ENCODE data around the gene GMPPA. TPM values are rescaled to one million over a fixed set of nuclear protein-coding genes. Genes with fewer than 3 reads are reported as not detected.

Gene GMPPA
- total and polyA plus RNA-seq, 4 donors, result 18.8 to 48.9 (median 38.7) TPM

DNA sequence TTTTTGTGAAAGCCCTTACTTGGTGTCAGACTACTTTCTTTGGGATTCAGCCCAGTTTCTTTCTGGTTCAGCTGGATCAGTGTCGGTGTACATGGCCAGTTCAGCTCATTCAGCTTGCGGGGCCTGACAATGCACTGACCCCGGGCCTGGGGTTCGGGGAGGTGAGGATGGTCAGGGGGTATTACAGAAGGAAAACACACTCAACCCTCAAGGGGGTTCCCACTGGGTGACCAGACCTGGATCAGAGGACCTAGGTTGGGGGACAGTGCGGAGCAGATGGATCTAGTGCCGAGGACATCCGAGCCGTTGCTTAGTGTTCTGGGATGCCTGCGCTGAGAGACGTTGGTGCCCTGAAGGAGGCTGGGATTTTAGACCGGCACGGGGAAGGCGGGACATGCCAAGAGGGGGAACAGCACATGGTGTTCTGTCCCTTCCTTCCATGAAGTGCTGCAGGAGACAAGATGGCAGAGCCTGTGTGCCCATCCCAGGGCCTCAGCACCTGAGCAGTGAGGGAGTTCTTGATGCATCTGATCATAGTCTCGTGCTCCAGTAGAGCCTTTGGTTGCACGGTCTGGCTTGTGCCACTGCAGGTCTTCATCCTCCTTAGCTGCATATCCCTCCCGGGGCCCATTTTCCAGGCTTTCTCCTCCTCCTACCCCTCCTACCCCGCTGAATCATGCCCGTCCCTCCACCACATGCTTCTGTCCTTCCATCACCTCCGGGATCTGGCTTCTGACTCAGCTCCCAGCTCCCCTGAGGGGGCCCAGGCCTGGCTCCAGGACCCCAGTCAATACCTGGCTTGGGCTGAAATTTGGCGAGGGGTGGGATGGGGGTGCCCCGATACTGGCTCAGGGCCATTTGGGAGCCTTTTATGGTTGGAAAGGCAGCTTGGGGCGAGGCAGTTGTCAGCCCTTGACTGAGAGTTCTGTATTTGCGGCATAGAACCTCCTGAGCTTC, 46.1 kb upstream of the GMPPA start:
- Histone ChIP-seq H3K9ac (ENCODE audit: insufficient read depth in 1 of 2, low read length in 2 of 2) (no peak overlapping the region), H3K36me3 (ENCODE audit: control insufficient read depth in 4 of 4, insufficient read depth in 4 of 4, low read length in 4 of 4) (peaks cover 0 to 7% (median 0%) of the 10 kb centered on the region in 4 donors), H3K9me3 (ENCODE audit: control insufficient read depth in 4 of 4, insufficient read depth in 3 of 4, low read length in 3 of 4) (no peaks in the 10 kb centered on the region), H3K4me3 (no peak overlapping the region), H3K27me3 (ENCODE audit: control insufficient read depth in 3 of 3, insufficient read depth in 3 of 3, low read length in 2 of 3) (peaks cover 0 to 19% (median 14%) of the 10 kb centered on the region in 3 donors), H3K4me1 (ENCODE audit: control insufficient read depth in 5 of 5, insufficient read depth in 5 of 5, low read length in 5 of 5) (peaks cover 0 to 27% (median 5%) of the 10 kb centered on the region in 5 donors), H3K27ac (ENCODE audit: low read depth in 1 of 2, low read length in 1 of 2) (peak overlapping the region in 1 of 2 donors; percentile 90)
- whole genome bisulfite sequencing, 2 donors, result 75 to 86% methylated on average over 23 of the region's 23 CpGs
- ATAC-seq (ENCODE audit: insufficient read depth, low FRiP score) (no peak), DNase-seq (no peak)
- TF ChIP-seq, protein P1, sequence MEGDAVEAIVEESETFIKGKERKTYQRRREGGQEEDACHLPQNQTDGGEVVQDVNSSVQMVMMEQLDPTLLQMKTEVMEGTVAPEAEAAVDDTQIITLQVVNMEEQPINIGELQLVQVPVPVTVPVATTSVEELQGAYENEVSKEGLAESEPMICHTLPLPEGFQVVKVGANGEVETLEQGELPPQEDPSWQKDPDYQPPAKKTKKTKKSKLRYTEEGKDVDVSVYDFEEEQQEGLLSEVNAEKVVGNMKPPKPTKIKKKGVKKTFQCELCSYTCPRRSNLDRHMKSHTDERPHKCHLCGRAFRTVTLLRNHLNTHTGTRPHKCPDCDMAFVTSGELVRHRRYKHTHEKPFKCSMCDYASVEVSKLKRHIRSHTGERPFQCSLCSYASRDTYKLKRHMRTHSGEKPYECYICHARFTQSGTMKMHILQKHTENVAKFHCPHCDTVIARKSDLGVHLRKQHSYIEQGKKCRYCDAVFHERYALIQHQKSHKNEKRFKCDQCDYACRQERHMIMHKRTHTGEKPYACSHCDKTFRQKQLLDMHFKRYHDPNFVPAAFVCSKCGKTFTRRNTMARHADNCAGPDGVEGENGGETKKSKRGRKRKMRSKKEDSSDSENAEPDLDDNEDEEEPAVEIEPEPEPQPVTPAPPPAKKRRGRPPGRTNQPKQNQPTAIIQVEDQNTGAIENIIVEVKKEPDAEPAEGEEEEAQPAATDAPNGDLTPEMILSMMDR (IDR thresholded peaks at IDR 0.05; ENCODE audit: control extremely low read depth, extremely low read depth), result no peak

GRCh38 chr2:219453671-219454590, 44.8 kb upstream of the GMPPA start:
- Histone ChIP-seq H3K9ac (ENCODE audit: insufficient read depth in 1 of 2, low read length in 2 of 2) (peak overlapping the region in 1 of 2 donors; percentile 32), H3K4me3 (no peak overlapping the region), H3K9me3 (ENCODE audit: control insufficient read depth in 4 of 4, insufficient read depth in 3 of 4, low read length in 3 of 4) (no peaks in the 10 kb centered on the region), H3K4me1 (ENCODE audit: control insufficient read depth in 5 of 5, insufficient read depth in 5 of 5, low read length in 5 of 5) (peaks cover 0 to 27% (median 4%) of the 10 kb centered on the region in 5 donors), H3K27ac (ENCODE audit: low read depth in 1 of 2, low read length in 1 of 2) (peak overlapping the region in 1 of 2 donors; percentile 90), H3K36me3 (ENCODE audit: control insufficient read depth in 4 of 4, insufficient read depth in 4 of 4, low read length in 4 of 4) (peaks cover 0 to 7% (median 0%) of the 10 kb centered on the region in 4 donors), H3K27me3 (ENCODE audit: control insufficient read depth in 3 of 3, insufficient read depth in 3 of 3, low read length in 2 of 3) (peaks cover 0 to 15% (median 14%) of the 10 kb centered on the region in 3 donors)
- 75 to 85% methylated on average over 10 of the region's 10 CpGs for WGBS, 2 donors
- ATAC-seq (ENCODE audit: insufficient read depth, low FRiP score) (no peak), DNase-seq (peak; percentile 69 to 79 (median 75))
- TF ChIP-seq, protein P1 (IDR thresholded peaks at IDR 0.05; ENCODE audit: control extremely low read depth, extremely low read depth), result no peak

DNA sequence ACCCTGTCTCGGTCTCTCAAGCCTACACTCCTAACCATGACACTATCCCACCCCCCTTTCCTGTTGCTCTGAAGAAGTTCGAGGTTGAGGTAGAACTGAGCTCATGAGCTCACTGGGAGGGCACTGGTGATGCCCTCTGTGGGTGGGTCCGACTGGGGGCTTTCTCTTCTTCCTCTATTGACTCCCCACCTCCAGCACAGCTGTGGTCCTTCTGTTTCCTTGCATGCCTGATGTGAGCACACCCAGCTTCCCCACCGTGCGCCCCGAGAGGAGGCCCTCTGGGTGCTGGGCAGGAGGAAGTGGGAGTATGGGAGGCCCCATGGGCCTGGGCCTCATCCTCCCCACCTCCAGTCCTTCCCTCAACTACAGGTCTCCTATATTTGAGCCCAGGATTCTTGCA, 43.1 kb upstream of the GMPPA start:
- H3K4me3 ChIP-seq, result no peak overlapping the region
- H3K36me3 ChIP-seq (ENCODE audit: control insufficient read depth in 4 of 4, insufficient read depth in 4 of 4, low read length in 4 of 4), result peaks cover 0 to 4% (median 0%) of the 10 kb centered on the region in 4 donors
- TF ChIP-seq, protein P1 (IDR thresholded peaks at IDR 0.05; ENCODE audit: control extremely low read depth, extremely low read depth), result no peak
- no peaks in the 10 kb centered on the region for H3K9me3 ChIP-seq (ENCODE audit: control insufficient read depth in 4 of 4, insufficient read depth in 3 of 4, low read length in 3 of 4)
- no peak overlapping the region for H3K9ac ChIP-seq (ENCODE audit: insufficient read depth in 1 of 2, low read length in 2 of 2)
- no peak overlapping the region for H3K27ac ChIP-seq (ENCODE audit: low read depth in 1 of 2, low read length in 1 of 2)
- 38 to 64% methylated on average over 6 of the region's 6 CpGs for WGBS, 2 donors
- H3K4me1 ChIP-seq (ENCODE audit: control insufficient read depth in 5 of 5, insufficient read depth in 5 of 5, low read length in 5 of 5), result peaks cover 0 to 42% (median 11%) of the 10 kb centered on the region in 5 donors
- peaks cover 0 to 10% (median 2%) of the 10 kb centered on the region in 3 donors for H3K27me3 ChIP-seq (ENCODE audit: control insufficient read depth in 3 of 3, insufficient read depth in 3 of 3, low read length in 2 of 3)
- DNase-seq (no peak), ATAC-seq (ENCODE audit: insufficient read depth, low FRiP score) (no peak)

Measured in lung (tissue), 12 donors.